Measurements from ENCODE around the gene PLK3. TPM values are rescaled to one million over a fixed set of nuclear protein-coding genes. Genes with fewer than 3 reads are reported as not detected.

PLK3 gene
- total and polyA plus RNA-seq, 10 of the 15 experiments (the other 5 are each of a cell fraction or from before 2014, with no cell fraction given), result 1.5 to 23.2 (median 12.1) TPM

GRCh38 chr1:44819608-44820327 lies 19.6 kb downstream of the PLK3 start (continued):
- TF ChIP-seq ZBTB33 (IDR thresholded peaks at IDR 0.05) (no peak; the same call in 1 of the 2 replicates), KDM1A (IDR thresholded peaks at IDR 0.05; ENCODE audit: borderline replicate concordance) (no peak), HDAC6 (IDR thresholded peaks at IDR 0.05; ENCODE audit: unreplicated experiment) (peak; percentile 92), ZNF24 (IDR thresholded peaks at IDR 0.05) (peak; percentile 78; the same call in 1 of the 2 replicates), ZNF207 (IDR thresholded peaks at IDR 0.05; ENCODE audit: borderline replicate concordance) (0 out of 2 replicates have a peak, but pooled peaks have one; percentile 83), PKNOX1 (IDR thresholded peaks at IDR 0.05) (peak; percentile 85), SIN3A (IDR thresholded peaks at IDR 0.05; ENCODE audit: low read depth, low read length) (no peak), PRDM15 (CRISPR knock-in tag; IDR thresholded peaks at IDR 0.05) (peak; percentile 92)

All from GM12878 (cell line).